ENCODE measurements around the gene FAM83B. TPM values are rescaled to one million over a fixed set of nuclear protein-coding genes. Genes with fewer than 3 reads are reported as not detected.

Gene FAM83B
- polyA plus RNA-seq, 1 of the 3 experiments (the other 2 are of a cell fraction): not detected

DNA sequence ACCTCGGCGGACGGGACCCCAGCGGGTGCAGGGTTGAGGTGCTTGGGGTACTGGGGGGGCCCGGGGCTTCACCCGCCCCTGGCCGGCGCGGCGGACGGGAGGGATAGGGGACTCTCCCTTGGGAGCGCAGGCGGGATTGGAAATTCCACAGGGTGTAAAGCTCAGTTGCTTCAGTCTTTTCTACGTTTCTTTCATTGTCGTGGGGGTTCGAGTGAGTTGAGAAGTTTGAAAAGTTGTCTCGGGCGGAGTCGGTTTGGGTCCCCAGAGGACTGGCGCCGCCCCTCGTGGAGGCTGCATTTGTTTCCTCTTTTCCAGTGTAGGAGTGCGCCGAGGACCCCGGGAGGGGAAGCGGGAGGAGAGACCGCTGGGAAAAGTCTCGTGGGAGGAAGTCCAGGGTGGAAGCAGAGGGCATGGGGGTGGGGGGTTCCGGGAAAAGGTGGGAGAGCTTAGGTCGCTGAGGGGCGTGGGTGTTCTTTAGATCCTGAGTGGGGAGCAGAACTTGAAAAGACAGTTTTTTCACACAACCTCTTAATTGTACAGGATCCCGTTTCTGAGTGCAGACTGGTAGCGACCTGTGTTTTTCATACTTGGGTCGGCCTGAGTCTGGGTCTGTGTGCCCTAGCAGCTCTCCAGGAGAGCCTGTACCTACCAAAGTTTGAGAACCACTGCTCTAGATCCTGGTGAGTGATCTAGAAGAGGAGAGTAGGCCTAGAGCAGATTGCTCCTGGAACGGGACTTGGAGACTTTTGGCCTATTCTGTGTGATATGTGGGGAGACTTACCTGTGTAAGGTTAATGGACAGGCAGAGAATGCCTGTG lies 495 bp downstream of the FAM83B start:
- DNase-seq: no peak
- 8% methylated on average over 30 of the region's 35 CpGs for WGBS (ENCODE audit: low lambda C conversion rate)
- Histone ChIP-seq H3K36me3 (replicated peaks in 1 of 2; ENCODE audit: control insufficient read depth in 1 of 2, insufficient read depth in 2 of 2, low read length in 1 of 2) (no peaks in the 10 kb centered on the region), H3K9me3 (no peaks in the 10 kb centered on the region), H3K9me2 (no peaks in the 10 kb centered on the region), H3K4me3 (ENCODE audit: low read depth in 2 of 2, low read length in 1 of 2) (no peak overlapping the region), H3K27me3 (ENCODE audit: insufficient read depth) (peaks cover 22% of the 10 kb centered on the region), H3K4me1 (ENCODE audit: control insufficient read depth in 1 of 2, insufficient read depth in 2 of 2, low read depth in 1 of 2, low read length in 1 of 2) (no peaks in the 10 kb centered on the region), H4K20me1 (ENCODE audit: insufficient read depth) (no peaks in the 10 kb centered on the region), H3F3A (replicated peaks; ENCODE audit: insufficient read depth) (no peaks in the 10 kb centered on the region), H3K27ac (ENCODE audit: low read depth in 2 of 2, low read length in 1 of 2) (no peak overlapping the region), H3K9ac (no peak overlapping the region), H3K4me2 (no peak overlapping the region), H3K79me2 (ENCODE audit: insufficient read depth) (no peaks in the 10 kb centered on the region), H2AFZ (ENCODE audit: low read depth) (no peak overlapping the region)
- POLR2A ChIA-PET: no interaction called here
- CTCF ChIA-PET: no interaction called here
- no peak for TF ChIP-seq JUND (IDR thresholded peaks at IDR 0.05)
- no peak for TF ChIP-seq SMC3 (IDR thresholded peaks at IDR 0.05; ENCODE audit: low read depth, low read length)
- no peak for TF ChIP-seq FOXM1 (IDR thresholded peaks at IDR 0.05; ENCODE audit: low read depth)
- TF ChIP-seq EP300 (IDR thresholded peaks at IDR 0.05; ENCODE audit: borderline replicate concordance in 1 of 2, low read depth in 1 of 2, low read length in 1 of 2): no peak
- no peak for TF ChIP-seq FOXJ3 (CRISPR knock-in tag; IDR thresholded peaks at IDR 0.05)
- no peak for TF ChIP-seq RAD21 (IDR thresholded peaks at IDR 0.05; ENCODE audit: low read length)
- TF ChIP-seq REST (IDR thresholded peaks at IDR 0.05; ENCODE audit: low read depth, low read length): no peak
- TF ChIP-seq MXI1 (IDR thresholded peaks at IDR 0.05; ENCODE audit: low read depth, low read length): no peak

DNA sequence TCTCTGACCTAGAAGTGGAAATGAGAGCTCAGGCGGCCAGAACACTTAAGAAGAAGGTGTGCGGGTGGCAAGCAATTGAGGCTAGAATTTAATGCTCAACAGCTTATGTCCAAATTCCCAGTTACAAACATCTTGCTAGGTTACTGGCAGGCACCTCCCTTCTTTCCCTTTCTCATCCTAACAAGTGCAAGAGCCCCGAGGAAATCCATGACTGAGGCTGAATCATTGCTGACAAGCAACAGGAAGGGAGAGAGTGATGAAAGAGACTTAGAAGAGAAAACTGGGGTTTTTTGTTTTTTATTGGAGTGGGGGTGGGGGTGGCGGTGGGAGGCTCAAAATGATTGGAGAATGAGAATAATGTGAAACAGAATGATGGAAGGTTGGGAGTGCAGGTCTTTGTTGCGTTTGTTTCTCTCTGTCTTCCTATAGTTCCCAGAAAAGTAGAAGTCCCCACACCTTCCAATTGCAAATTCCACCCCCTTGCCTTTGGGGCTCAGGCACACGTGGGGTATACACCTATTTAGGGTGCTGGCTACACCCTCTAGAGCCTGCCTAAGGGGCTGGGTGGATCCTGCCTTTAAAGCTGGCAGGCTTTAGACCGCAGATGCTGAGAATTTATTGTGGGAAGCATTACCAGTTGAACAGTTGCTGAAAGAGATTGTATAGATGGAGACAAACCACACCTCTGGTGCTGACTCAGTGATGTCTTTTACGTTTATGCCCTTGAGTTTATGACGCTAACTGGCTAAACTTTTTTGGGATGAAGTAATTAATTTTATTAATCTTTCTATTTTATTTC lies 1.4 kb downstream of the FAM83B start:
- POLR2A ChIA-PET: no interaction called here
- no peak overlapping the region for H3K9ac ChIP-seq
- TF ChIP-seq, protein P1, sequence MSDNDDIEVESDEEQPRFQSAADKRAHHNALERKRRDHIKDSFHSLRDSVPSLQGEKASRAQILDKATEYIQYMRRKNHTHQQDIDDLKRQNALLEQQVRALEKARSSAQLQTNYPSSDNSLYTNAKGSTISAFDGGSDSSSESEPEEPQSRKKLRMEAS (IDR thresholded peaks at IDR 0.05; ENCODE audit: low read depth): no peak
- TF ChIP-seq FOSL2 (IDR thresholded peaks at IDR 0.05; ENCODE audit: borderline replicate concordance, low read depth): no peak
- no peak for TF ChIP-seq IRF3 (IDR thresholded peaks at IDR 0.05; ENCODE audit: low read depth, low read length)
- TF ChIP-seq FOXM1 (IDR thresholded peaks at IDR 0.05; ENCODE audit: low read depth): no peak
- TF ChIP-seq ELF1 (IDR thresholded peaks at IDR 0.05): no peak
- no peak for TF ChIP-seq RXRA (IDR thresholded peaks at IDR 0.05; ENCODE audit: borderline replicate concordance, low read depth)
- no peak for TF ChIP-seq YY1 (IDR thresholded peaks at IDR 0.05; ENCODE audit: low read depth)
- no peak for TF ChIP-seq GATA2 (CRISPR knock-in tag; IDR thresholded peaks at IDR 0.05)
- TF ChIP-seq RAD21 (IDR thresholded peaks at IDR 0.05; ENCODE audit: low read length): no peak
- no peak for TF ChIP-seq JUND (IDR thresholded peaks at IDR 0.05)
- TF ChIP-seq, protein P2, sequence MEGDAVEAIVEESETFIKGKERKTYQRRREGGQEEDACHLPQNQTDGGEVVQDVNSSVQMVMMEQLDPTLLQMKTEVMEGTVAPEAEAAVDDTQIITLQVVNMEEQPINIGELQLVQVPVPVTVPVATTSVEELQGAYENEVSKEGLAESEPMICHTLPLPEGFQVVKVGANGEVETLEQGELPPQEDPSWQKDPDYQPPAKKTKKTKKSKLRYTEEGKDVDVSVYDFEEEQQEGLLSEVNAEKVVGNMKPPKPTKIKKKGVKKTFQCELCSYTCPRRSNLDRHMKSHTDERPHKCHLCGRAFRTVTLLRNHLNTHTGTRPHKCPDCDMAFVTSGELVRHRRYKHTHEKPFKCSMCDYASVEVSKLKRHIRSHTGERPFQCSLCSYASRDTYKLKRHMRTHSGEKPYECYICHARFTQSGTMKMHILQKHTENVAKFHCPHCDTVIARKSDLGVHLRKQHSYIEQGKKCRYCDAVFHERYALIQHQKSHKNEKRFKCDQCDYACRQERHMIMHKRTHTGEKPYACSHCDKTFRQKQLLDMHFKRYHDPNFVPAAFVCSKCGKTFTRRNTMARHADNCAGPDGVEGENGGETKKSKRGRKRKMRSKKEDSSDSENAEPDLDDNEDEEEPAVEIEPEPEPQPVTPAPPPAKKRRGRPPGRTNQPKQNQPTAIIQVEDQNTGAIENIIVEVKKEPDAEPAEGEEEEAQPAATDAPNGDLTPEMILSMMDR (IDR thresholded peaks at IDR 0.05): no peak
- no peak for TF ChIP-seq EP300 (IDR thresholded peaks at IDR 0.05; ENCODE audit: borderline replicate concordance in 1 of 2, low read depth in 1 of 2, low read length in 1 of 2)
- TF ChIP-seq MXI1 (IDR thresholded peaks at IDR 0.05; ENCODE audit: low read depth, low read length): no peak
- TF ChIP-seq TAF1 (IDR thresholded peaks at IDR 0.05; ENCODE audit: borderline replicate concordance, low read depth, low read length): no peak
- TF ChIP-seq SMC3 (IDR thresholded peaks at IDR 0.05; ENCODE audit: low read depth, low read length): no peak

More for the DNA sequence above, 1.4 kb downstream of the FAM83B start:
- Histone ChIP-seq H3K9me3 (no peaks in the 10 kb centered on the region), H2AFZ (ENCODE audit: low read depth) (no peak overlapping the region), H3K4me1 (ENCODE audit: control insufficient read depth in 1 of 2, insufficient read depth in 2 of 2, low read depth in 1 of 2, low read length in 1 of 2) (no peaks in the 10 kb centered on the region), H3K9me2 (no peaks in the 10 kb centered on the region), H3K79me2 (ENCODE audit: insufficient read depth) (no peaks in the 10 kb centered on the region), H4K20me1 (ENCODE audit: insufficient read depth) (no peaks in the 10 kb centered on the region), H3K4me2 (no peak overlapping the region), H3F3A (replicated peaks; ENCODE audit: insufficient read depth) (no peaks in the 10 kb centered on the region), H3K36me3 (replicated peaks in 1 of 2; ENCODE audit: control insufficient read depth in 1 of 2, insufficient read depth in 2 of 2, low read length in 1 of 2) (no peaks in the 10 kb centered on the region), H3K27me3 (ENCODE audit: insufficient read depth) (peaks cover 22% of the 10 kb centered on the region), H3K27ac (ENCODE audit: low read depth in 2 of 2, low read length in 1 of 2) (no peak overlapping the region), H3K4me3 (ENCODE audit: low read depth in 2 of 2, low read length in 1 of 2) (no peak overlapping the region)
- no peak for DNase-seq
- CTCF ChIA-PET: no interaction called here
- 6% methylated on average over 9 of the region's 9 CpGs for WGBS (ENCODE audit: low lambda C conversion rate)

Measured in SK-N-SH (cell line).